GM12864 (cell line): ENCODE measurements around the gene PGD.
"Not testable (repeated sequence)": the region's sequence is repeated elsewhere in the genome, so short reads cannot be mapped to it uniquely, and the experiment has no call there.

Experiments
- DNase-seq: peaks from one replicate; pipeline ENCODE4 v3.0.0-alpha.2; 2011; ENCODE audit warnings: low read depth
- H3K4me3 ChIP-seq: 2 replicates; pipeline ENCODE4 v1.5.1; 2011; ENCODE audit warnings: mild to moderate bottlenecking, low read depth, low read length, control low read depth
- CTCF ChIP-seq: IDR thresholded peaks from 2 replicates; pipeline ENCODE4 v1.5.1; 2011; ENCODE audit warnings: low read depth, mild to moderate bottlenecking, moderate library complexity, low read length, control low read depth, inconsistent platforms; ENCODE audit errors: missing control alignments

The PGD gene

GRCh38 chr1:10377365-10378029 is 21.4 kb upstream of the PGD start:
- not testable (repeated sequence) for DNase-seq, H3K4me3 ChIP-seq
- peak; percentile 71 for TF ChIP-seq CTCF

- no peak for TF ChIP-seq CTCF
- no peak overlapping the region for H3K4me3 ChIP-seq
- no peak for DNase-seq
These were observed 20.6 kb upstream of the PGD start for GRCh38 chr1:10378081-10378841.

GRCh38 chr1:10379101-10379620 is 19.7 kb upstream of the PGD start:
- DNase-seq, result no peak
- H3K4me3 ChIP-seq, result no peak overlapping the region
- no peak for TF ChIP-seq CTCF

GRCh38 chr1:10379676-10380075 is 19.2 kb upstream of the PGD start:
- no peak for DNase-seq
- H3K4me3 ChIP-seq, result no peak overlapping the region
- no peak for TF ChIP-seq CTCF

GRCh38 chr1:10380594-10381275 is 18.1 kb upstream of the PGD start:
- TF ChIP-seq CTCF, result no peak
- no peak for DNase-seq
- H3K4me3 ChIP-seq, result no peak overlapping the region

GRCh38 chr1:10383630-10384029 is 15.2 kb upstream of the PGD start:
- TF ChIP-seq CTCF, result no peak
- no peak for DNase-seq
- no peak overlapping the region for H3K4me3 ChIP-seq
